GM13976 (cell line): Measurements from ENCODE around the gene CUX1.
"Not testable (repeated sequence)": the region's sequence is repeated elsewhere in the genome, so short reads cannot be mapped to it uniquely, and the experiment has no call there.

Source experiments
- DNase-seq: peaks from one replicate; pipeline ENCODE4 v3.0.0; 2012; ENCODE audit warnings: low spot score
- CTCF ChIP-seq: IDR thresholded peaks from 2 replicates; pipeline ENCODE4 v1.5.1; 2012; ENCODE audit warnings: borderline replicate concordance, mild to moderate bottlenecking; ENCODE audit not compliant: insufficient read depth; ENCODE audit errors: extremely low read depth, missing control alignments, control extremely low read depth
- in situ Hi-C: fragments of 300-500 bp; cut with MboI; formaldehyde crosslinking; loops from one replicate; pipeline ENCODE4 v1.12.0; 2022; ENCODE audit warnings: low sequenced_read_pairs, mixed read lengths, inconsistent platforms; ENCODE audit not compliant: unreplicated experiment

The CUX1 gene

GRCh38 chr7:102125127-102125596 is 307.7 kb downstream of the CUX1 start:
- TF ChIP-seq CTCF, result peak; percentile 30
- in situ Hi-C loops, result no loop called here
- DNase-seq, result peak; percentile 61

- no peak for DNase-seq
- TF ChIP-seq CTCF, result no peak
- in situ Hi-C loops, result no loop called here
Measured at GRCh38 chr7:102128303-102128702, 310.9 kb downstream of the CUX1 start.

- no peak for TF ChIP-seq CTCF
- in situ Hi-C loops, result no loop called here
- no peak for DNase-seq
Measured at GRCh38 chr7:102129636-102130370, 312.4 kb downstream of the CUX1 start.

- in situ Hi-C loops, result no loop called here
- DNase-seq, result no peak
- TF ChIP-seq CTCF, result no peak
Measured at GRCh38 chr7:102132209-102132752, 314.9 kb downstream of the CUX1 start.

GRCh38 chr7:102138676-102139075 is 321.2 kb downstream of the CUX1 start:
- DNase-seq, result no peak
- TF ChIP-seq CTCF, result no peak
- in situ Hi-C loops, result no loop called here

- in situ Hi-C loops, result no loop called here
- no peak for DNase-seq
- no peak for TF ChIP-seq CTCF
Measured at GRCh38 chr7:102140952-102141370, 323.5 kb downstream of the CUX1 start.

- DNase-seq, in situ Hi-C loops: not testable (repeated sequence)
Measured at GRCh38 chr7:102142433-102142832, 325.0 kb downstream of the CUX1 start.
